GM18498 (cell line): ENCODE measurements around the gene CMA1.
A peak's percentile ranks its signal among the peaks of the same experiment; 100 is the strongest.
"Not testable (repeated sequence)": the region's sequence is repeated elsewhere in the genome, so short reads cannot be mapped to it uniquely, and the experiment has no call there.

ENCODE experiments used
- ATAC-seq: cut with Tn5 transposase; IDR thresholded peaks from one replicate; pipeline ENCODE4 v1.9.1; 2021; ENCODE audit warnings: mild to moderate bottlenecking, moderate library complexity; ENCODE audit not compliant: unreplicated experiment

CMA1 gene, protein sequence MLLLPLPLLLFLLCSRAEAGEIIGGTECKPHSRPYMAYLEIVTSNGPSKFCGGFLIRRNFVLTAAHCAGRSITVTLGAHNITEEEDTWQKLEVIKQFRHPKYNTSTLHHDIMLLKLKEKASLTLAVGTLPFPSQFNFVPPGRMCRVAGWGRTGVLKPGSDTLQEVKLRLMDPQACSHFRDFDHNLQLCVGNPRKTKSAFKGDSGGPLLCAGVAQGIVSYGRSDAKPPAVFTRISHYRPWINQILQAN

DNA sequence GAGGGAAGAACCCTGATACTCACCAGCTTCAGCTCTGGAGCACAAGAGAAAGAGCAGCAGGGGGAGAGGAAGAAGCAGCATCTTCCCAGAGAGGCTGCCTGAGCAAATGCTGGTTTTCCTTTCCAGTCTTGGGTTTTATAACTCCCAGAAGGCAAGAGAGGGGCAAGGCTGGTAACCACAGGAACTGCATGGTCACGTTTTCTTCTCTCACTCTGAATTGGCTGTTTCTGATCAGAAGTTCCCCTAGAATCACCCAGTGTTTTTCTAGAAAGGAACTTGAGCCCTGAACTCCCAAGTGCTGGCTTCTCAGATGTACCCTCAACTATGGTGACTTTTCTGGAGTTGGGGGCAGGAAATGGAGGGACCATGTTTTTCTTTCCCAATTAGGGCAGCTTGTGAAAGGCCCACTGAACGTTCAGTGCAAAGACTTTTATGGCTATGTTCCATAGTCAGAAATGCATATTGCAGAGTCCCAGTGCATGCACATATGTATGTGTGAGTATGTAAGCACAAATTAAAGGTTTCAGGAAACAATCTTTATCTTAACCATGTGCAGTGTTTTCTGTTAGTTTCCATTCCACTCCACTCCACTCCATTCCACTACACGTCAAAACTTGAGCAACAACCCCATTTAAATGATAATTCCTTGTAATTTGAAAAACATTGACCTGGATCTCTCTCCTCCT lies at the start of gene CMA1:
Gene CMA1 (minus strand): TSS at position 111 of the 686 bp plus-strand sequence. CDS start 30 bp downstream, at position 81.
- ATAC-seq = peak; percentile 70

- ATAC-seq = no peak
Measured at GRCh38 chr14:24556756-24557155, 48.7 kb upstream of the CMA1 start.

GRCh38 chr14:24549064-24549463 lies 41.0 kb upstream of the CMA1 start:
- not testable (repeated sequence) for ATAC-seq

DNA sequence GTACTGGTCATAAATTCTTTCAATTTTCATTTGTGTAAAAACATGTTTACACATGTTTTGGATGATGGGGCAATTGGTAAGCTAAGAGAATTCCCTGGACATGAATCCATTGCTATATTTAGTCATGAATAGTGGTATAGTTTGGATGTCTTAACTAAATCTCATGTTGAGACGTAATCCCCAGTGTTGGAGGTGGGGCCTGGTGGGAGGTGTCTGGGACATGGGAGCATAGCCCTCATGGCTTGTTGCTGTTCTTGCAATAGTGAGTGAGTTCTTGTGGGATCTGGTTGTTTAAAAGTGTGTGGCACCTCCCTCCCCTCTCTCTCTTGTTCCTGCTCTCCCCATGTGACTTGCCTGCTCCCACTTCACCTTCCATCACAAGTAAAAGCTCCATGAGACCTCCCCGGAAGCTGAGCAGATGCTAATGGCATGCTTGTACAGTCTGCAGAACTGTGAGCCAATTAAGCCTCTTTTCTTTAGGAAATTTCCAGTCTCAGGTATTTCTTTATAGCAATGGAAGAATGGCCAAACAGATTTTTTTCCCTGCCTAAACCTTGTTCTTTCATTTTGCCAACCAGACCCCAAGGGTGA lies 34.4 kb upstream of the CMA1 start:
- ATAC-seq = no peak

DNA sequence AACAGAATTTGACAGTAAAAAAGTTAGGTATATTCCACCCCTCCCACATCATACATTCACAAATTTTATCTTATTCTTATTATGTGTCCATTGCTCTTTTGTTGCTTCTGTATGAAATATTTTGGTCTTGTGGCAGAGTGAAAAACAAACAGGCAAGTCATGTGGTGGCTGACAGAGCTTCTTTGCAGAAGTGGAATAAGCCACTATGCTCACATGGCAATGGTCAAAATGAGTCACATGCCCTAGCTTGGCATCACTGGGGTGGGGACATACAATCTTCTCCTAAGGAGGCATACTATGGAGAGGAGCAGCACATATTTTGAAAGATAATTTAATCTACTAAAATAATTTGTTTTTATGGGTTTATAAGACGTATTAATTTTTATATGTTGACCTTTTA lies 27.7 kb upstream of the CMA1 start:
- no peak for ATAC-seq

DNA sequence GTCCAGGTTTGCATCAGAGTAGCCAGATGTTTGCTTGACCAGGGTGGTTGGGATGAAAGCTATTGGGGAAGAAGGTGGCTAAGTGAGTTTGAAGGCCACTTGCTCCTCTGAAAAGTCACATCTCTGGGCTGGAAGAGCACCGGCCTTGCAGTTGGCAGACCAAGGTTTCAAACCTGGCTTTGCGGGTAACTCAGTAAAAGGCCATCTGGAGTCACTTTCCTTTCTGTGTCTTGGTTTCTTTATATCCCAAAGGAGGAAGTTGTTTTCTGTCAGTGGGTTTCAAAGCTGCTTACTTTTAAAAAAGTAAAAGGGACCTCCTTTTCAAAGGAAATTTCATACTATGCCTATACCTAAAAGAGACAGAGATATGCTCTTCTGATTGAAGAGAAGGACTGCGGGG lies 26.2 kb upstream of the CMA1 start:
- ATAC-seq = no peak

DNA sequence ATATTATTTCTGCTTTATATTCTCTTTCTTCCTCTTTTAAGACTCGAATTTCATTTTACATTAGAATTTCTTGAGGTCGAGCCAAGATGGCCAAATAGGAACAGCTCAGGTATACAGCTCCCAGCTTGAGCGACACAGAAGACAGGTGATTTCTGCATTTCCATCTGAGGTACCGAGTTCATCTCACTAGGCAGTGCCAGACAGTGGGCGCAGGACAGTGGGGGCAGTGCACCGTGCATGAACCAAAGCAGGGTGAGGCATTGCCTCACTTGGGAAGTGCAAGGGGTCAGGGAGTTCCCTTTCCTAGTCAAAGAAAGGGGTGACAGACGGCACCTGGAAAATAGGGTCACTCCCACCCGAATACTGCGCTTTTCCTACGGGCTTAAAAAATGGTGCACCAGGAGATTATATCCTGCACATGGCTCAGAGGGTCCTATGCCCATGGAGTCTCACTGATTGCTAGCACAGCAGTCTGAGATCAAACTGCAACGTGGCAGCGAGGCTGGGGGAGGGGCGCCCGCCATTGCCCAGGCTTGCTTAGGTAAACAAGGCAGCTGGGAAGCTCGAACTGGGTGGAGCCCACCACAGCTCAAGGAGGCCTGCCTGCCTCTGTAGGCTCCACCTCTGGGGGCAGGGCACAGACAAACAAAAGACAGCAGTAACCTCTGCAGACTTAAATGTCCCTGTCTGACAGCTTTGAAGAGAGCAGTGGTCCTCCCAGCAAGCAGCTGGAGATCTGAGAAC lies 18.0 kb upstream of the CMA1 start:
- ATAC-seq = not testable (repeated sequence)

DNA sequence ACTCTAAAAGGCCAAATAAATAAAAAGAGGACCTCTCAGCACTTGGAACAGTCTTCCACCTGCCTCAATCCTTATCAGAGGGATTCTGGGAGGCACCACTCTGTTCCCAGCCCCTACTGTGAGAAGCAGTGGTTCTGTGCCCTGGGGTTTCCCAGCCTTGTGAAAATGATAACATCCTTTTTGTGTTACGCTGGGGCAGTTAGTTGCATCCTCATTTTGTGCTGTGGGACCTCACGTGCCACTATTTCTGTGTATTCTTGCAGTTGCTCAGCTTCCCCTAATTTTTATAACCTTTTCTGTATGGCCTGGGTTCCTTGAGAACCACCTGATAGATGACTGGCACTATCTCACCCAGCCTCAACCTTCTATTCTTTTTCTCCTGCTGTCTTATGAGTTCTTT lies 10.8 kb upstream of the CMA1 start:
- ATAC-seq = no peak

GRCh38 chr14:24514209-24514608 lies 6.1 kb upstream of the CMA1 start:
- no peak for ATAC-seq

DNA sequence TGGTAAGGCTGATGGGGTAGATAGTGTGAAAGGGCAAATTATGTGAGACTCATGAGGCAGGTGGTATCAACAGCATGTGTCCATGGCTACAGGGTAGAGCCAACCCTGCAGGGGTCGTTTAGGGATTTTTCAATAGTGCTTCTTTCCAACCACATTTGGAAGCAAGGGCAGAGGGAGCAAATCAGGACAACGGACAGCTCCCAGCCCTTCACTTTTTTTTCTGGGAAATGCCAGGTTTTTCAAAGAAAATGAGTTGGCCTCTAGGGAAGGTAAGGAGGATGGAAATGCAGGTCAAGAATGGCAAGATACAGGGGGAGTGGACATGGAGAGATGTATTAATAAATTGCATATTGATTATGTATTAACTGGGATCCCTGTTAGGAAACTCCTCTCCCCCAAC lies 4.9 kb upstream of the CMA1 start:
- no peak for ATAC-seq

- ATAC-seq = no peak
Measured at GRCh38 chr14:24506443-24506842, 1.6 kb downstream of the CMA1 start.

DNA sequence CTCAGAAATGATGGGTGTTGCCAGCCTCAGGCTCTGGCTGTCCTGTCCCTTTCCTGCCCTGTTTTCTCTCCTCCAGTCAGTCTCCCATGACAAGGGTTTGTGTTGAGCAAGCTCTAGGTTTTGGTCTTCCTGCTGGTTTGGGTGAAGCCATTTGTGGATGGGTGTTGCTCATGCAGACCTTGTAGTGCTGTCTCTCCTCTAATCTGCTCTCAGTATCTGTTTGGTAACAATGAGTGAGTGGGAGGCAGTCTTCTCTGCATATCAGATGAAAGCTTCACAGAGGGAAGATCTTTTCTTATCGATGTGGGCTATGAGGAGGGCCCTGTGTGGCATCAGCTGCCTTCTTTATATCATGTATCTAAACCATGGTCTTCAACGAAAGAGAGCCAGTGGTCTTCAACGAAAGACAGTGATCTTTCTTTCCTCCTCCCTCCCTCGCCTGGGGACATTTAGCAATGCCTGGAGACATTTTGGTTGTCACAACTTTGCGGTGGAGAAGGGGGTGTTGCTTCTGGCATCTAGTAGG lies 3.6 kb downstream of the CMA1 start:
- ATAC-seq = no peak

DNA sequence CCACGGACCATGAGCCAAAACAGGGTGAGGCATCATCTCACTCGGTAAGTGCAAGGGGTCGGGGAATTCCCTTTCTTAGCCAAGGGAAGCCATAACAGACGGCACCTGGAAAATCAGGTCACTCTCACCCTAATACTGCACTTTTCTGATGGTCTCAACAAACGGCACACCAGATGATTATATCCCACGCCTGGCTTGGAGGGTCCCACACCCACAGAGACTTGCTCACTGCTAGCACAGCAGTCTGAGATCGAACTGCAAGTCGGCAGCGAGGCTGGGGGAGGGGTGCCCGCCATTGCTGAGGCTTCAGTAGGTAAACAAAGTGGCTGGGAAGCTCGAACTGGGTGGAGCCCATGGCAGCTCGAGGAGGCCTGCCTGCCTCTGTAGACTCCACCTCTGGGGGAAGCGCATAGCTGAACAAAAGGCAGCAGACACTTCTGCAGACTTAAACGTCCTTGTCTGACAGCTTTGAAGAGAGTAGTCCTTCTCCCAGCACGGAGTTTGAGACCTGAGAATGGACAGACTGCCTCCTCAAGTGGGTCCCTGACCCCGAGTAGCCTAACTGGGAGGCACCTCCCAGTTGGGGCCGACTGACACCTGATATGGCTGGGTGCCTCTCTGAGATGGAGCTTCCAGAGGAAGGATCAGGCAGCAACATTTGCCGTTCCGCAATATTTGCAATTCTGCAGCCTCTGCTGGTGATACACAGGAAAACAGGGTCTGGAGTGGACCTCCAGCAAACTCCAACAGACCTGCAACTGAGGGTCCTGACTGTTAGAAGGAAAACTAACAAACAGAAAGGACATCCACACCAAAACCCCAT lies 16.3 kb downstream of the CMA1 start:
- ATAC-seq = not testable (repeated sequence)

DNA sequence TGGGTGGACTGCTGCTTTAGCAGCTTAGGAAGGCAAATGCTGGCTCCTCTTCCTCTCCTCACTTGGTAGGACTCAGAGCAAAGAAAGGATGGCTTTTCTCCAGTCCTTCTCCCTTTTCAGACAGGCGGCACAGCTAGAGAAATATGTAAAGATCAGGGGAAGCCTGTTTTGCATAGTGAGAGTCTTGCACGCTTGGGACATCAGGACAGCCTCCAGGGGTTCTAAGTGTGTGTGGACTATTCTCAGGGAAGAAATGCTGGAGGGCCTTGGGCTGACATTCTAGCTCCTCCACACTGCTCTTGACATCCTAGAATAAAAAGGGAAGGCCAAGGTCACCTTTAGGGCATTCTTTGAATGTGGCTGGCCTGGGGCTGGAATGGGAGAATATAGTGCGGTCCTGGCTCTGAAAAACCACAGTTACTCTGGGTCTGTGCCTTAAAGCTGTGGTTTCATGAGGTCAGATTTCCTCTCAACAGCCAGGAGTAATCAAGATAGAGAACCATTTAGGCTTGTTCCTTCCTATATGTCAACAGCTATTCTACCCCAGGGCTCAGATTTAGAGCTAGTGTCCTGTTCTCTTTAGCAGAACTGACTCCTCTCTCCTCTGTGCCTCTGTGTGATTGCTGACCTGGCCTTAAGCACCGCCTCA lies 24.3 kb downstream of the CMA1 start:
- ATAC-seq = peak; percentile 58

DNA sequence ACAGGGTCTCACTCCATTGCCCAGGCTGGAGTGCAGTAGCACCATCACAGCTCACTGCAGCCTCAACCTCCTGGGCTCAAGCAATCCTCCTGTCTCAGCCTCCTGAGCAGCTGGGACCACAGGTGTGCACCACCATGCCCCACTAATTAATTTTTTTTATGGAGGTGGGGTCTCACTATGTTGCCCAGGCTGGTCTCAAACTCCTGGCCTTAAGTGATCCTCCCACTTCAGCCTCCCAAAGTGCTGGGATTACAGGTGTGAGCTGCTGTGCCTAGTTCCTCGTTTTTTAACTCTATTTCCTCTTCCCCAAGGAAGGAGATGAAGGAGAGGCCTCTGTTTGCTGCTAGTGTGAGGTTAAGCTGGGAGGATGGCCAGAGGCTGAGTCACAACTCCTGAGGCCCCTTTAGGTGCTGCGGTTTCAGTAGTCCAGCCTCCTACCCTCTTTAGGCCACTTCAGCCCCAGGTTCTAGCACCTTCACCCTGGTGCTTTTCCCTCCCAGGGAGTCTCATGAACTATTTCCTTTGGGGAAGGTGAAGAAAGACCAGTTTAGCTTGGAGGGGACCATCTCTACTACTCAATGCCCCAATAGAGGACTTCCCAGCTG lies 25.3 kb downstream of the CMA1 start:
- not testable (repeated sequence) for ATAC-seq

- ATAC-seq = peak; percentile 85
Measured at GRCh38 chr14:24481622-24482324, 26.3 kb downstream of the CMA1 start.

DNA sequence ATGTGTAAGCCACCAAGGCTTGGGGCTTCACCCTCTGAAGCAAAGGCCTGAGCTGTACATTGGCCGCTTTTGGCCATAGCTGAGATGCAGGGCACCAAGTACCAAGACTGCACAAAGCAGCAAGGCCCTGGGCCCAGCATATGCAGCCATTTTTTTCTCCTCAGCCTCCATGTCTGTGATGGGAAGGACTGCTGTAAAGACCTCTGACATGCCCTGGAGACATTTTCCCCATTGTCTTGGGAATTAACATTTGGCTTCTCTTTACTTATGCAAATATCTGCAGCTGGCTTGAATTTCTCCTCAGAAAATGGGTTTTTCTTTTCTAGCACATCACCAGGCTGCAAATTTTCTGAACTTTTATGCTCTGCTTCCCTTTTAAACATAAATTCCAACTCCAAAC lies 28.1 kb downstream of the CMA1 start:
- ATAC-seq = not testable (repeated sequence)

DNA sequence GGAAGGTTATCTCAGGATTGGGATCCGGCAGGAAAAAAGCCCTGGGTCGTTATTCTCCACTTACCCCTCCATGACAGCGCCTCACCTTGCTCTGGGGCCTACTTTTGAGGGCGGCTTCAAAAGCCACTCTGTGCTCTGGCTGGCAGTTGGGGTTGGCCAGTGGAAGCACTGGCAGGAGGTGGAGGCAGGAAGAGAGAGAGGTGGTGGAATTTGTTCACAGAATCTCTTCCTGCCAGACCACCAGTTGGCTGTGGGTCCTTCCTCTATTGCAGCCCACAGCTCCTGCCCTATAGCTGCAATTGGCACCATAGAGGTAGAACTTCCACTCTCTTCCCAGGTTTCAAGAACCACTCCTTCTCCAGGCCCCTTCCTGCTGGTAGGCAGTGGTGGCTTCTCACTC lies 32.8 kb downstream of the CMA1 start:
- ATAC-seq = no peak

DNA sequence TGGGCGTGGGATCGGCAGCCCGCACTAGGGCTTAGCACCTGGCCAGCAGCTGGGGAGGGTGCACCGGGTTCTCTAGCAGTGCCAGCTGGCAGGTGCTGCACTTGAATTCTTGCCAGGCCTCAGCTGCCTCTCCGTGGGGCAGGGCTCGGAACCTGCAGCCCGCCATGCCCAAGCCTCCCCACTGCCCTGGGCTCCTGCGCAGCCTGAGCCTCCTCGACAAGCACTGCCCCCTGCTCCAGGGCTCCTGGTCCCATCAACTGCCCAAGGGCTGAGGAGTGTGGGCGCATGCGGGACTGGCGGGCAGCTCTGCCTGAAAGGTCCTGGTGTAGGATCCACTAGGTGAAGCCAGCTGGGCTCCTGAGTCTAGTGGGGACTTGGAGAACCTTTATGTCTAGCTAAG lies 34.9 kb downstream of the CMA1 start:
- no peak for ATAC-seq
